ENCODE results near the gene NEURL1B.
"Not testable (repeated sequence)": the region's sequence is repeated elsewhere in the genome, so short reads cannot be mapped to it uniquely, and the experiment has no call there.

NEURL1B gene

DNA sequence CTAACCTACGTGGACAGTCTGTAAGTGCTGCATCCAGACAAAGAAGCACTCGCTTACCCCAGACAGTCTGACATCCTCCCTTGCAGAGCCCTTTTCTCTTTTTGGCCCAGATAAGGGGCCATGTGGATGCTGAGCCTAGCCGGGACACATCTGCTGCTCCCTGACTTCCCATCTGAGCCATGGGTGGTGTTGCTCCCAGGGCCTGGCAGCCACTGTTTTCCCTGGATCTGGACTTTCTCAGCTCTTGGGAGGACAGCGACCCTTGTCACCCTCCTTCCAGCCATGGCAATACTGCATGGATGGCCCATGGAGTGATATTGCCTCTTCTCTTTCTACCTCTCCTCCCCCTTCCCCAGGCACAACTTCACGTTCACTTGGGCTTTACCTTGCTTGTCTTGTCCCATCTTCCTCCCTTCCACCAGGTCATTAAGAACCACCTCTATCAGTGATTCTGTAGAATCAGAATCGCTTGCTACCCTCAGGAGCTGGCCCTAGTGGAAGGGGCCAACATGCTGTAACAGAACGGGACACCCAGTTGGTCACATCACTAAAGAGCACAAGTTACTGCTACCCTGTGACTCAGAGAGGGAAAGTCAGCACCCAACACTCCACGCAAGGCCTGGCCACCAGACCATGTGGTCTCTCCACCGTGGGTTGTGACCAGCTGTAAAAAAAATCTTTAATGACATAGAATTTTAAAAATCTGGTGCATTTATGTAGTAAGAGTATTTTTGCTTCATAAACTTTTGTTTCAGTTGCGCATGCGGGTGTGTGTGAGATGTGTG is 4.4 kb downstream of the NEURL1B start:
- Mint-ChIP-seq H3K27ac (no peak overlapping the region), H3K4me1 (peaks cover 12% of the 10 kb centered on the region), H3K4me3 (no peak overlapping the region), H3K27me3 (peaks cover 47% of the 10 kb centered on the region), H3K9me3 (no peaks in the 10 kb centered on the region), H3K36me3 (no peaks in the 10 kb centered on the region)
- CTCF ChIA-PET, result interaction anchor here (1.0 kb wide), 1 partner anchor 15 kb away, joined by 3 read pairs; no protein-coding TSS in a partner anchor
- no peak for DNase-seq

DNA sequence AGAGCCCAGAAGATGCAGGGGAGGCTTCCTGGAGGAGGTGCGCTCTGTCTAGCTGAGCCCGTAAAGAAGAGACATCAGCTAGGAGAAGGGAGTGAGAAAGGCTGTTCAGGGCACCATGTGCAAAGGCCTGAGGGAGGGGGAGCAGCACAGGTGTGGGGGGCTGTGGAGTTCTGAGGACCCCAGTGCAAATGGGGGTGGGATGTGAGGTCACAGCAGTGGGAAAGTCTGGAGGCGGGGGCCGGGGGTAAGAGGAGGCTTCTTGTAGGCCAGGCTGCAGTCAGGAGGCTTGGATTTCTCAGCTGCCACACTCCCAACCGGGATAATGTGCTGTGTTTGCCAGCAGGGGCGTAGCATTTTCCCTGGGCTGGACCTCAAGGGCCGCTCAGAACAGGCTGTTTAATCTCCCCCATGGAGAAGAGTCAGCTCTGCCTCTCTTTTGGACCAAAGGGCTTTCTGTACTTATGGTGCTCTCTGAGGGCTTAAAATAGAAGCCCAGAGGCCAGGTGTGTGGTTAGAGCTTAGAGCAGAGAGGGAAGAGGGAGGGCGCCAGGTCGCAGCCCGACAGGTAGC is 5.7 kb downstream of the NEURL1B start:
- Mint-ChIP-seq H3K27ac (no peak overlapping the region), H3K27me3 (peaks cover 42% of the 10 kb centered on the region), H3K9me3 (no peaks in the 10 kb centered on the region), H3K36me3 (no peaks in the 10 kb centered on the region), H3K4me1 (peaks cover 7% of the 10 kb centered on the region), H3K4me3 (no peak overlapping the region)
- CTCF ChIA-PET, result no interaction called here
- DNase-seq, result no peak

DNA sequence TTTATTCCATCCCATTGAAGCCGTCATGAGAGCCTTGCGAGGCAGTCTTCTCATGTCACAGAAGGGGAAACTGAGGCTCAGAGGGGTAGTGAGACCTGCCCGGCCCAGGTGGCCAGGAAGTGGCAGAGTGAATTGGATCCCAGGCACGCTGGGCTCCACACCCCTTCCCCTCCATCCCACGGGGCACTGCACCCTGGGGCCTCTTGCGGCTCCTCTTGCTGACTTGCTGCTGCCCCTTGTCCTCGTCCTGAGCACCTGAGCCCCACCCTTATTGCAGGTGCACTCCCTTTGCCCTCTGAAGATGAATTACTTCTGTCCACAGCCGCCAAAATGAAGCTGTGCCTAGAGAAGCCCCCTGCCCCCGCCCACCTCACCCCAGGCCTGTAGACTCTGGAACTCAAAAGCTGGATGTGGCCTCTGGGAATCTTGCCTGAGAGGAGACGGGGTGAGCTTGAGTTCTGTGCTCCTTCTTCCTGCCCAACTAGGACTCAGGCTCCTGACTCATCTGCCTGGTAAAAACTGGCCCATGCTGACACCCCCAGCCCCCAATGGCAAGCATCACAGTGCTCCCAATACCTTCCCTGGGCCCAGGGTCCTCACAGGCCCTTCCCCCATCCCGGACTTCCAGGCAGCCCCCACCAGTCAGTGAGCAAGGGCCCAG is 6.4 kb downstream of the NEURL1B start:
- CTCF ChIA-PET, result no interaction called here
- H3K27ac Mint-ChIP-seq, result no peak overlapping the region
- peaks cover 1% of the 10 kb centered on the region for H3K4me1 Mint-ChIP-seq
- no peak overlapping the region for H3K4me3 Mint-ChIP-seq
- H3K9me3 Mint-ChIP-seq, result no peaks in the 10 kb centered on the region
- peaks cover 39% of the 10 kb centered on the region for H3K27me3 Mint-ChIP-seq
- DNase-seq, result no peak
- no peaks in the 10 kb centered on the region for H3K36me3 Mint-ChIP-seq

DNA sequence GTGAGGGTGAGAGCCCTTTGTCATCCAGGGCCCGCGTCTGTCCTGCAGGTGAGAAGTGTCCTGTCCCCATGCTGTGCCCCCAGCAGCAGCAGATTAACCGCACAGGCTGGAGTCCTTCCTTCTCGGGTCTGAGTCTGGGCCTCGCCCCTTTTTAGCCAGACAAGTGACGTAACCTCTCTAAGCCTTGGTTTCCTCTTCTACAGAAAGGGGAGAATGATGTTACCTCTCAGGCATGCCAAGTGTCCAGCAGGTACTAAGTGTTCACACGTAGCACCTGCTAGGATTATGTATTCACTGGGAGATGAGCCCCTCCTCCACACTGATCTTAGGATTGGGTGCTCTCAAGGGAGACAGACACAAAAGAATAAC is 6.9 kb downstream of the NEURL1B start:
- H3K4me3 Mint-ChIP-seq, result no peak overlapping the region
- H3K4me1 Mint-ChIP-seq, result no peaks in the 10 kb centered on the region
- CTCF ChIA-PET, result no interaction called here
- H3K27me3 Mint-ChIP-seq, result peaks cover 34% of the 10 kb centered on the region
- DNase-seq, result no peak
- no peaks in the 10 kb centered on the region for H3K9me3 Mint-ChIP-seq
- no peaks in the 10 kb centered on the region for H3K36me3 Mint-ChIP-seq
- H3K27ac Mint-ChIP-seq, result no peak overlapping the region

DNA sequence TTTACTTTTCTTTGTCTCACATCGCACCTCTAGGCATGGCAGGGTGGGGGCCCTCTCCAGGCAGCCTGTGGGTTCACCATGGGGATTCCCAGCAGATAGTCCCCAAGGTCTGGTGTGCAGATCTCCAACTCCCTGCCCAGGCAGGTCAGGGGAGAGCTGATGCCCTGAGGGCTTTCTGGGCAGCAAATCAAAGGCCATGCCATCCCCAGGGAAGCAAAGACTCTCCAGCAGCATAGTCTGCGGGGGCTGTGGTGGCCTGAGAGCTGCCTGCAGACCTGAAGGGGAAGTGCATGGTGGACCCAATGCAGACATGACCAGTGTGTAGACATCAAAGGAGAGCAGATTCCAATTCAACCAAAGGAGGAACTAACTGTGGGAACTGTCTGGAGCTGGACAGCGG is 7.7 kb downstream of the NEURL1B start:
- no peaks in the 10 kb centered on the region for H3K4me1 Mint-ChIP-seq
- CTCF ChIA-PET, result no interaction called here
- no peak overlapping the region for H3K4me3 Mint-ChIP-seq
- no peak overlapping the region for H3K27ac Mint-ChIP-seq
- no peaks in the 10 kb centered on the region for H3K36me3 Mint-ChIP-seq
- DNase-seq, result no peak
- H3K9me3 Mint-ChIP-seq, result no peaks in the 10 kb centered on the region
- H3K27me3 Mint-ChIP-seq, result peaks cover 27% of the 10 kb centered on the region

DNA sequence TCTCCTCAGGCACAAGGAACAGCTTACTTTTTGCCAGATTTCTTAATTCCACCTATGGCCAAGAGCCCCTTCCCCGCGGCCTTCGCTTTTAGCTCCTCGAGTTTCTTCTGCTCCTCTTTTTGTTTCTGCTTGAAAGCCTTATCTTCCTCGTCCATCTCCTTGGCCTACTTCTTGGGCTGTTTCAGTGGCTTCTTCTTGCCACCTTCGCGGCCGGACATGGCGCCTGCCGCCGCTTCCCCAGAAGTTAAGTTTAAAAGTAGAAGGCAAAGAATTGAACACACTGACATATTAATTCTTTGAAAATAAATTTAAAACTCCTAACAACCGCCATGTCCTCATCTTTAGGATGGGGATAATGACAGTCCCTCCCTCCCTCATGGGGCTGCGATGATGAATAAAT is 15.4 kb downstream of the NEURL1B start:
- H3K27ac Mint-ChIP-seq, DNase-seq, H3K36me3 Mint-ChIP-seq, H3K4me1 Mint-ChIP-seq, H3K4me3 Mint-ChIP-seq, CTCF ChIA-PET: not testable (repeated sequence)
- Mint-ChIP-seq H3K9me3 (peaks cover 10% of the 10 kb centered on the region), H3K27me3 (peaks cover 18% of the 10 kb centered on the region)

DNA sequence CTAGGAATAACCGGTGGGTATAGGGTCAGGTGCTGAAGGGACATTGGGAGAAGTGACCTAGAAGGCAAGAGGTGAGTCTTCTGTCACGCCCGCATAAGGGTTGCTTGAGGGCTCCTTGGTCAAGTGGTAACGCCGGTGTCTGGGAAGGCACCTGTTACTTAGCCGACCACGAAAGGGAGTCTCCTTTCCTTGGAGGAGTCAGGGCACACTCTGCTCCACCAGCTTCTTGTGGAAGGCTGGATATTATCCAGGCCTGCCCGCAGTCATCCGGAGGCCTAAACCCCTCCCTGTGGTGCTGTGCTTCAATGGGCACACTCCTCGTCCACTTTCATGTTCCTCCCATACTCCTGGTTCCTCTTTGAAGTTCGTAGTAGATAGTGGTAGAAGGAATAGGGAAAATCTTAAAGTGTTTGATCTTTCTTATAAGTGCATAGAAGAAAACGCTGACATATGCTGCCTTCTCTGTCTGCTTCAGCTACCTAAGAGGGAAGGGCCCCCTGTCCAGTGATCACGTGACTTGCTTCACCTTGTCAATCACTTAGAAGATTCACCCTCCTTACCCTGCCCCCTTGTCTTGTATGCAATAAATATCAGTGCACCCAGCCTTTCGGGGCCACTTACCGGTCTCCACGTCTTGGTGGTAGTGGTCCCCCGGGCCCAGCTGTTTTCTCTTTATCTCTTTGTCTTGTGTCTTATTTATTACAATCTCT is 16.6 kb downstream of the NEURL1B start:
- H3K36me3 Mint-ChIP-seq, H3K27ac Mint-ChIP-seq, DNase-seq, H3K4me1 Mint-ChIP-seq, CTCF ChIA-PET, H3K4me3 Mint-ChIP-seq: not testable (repeated sequence)
- Mint-ChIP-seq H3K27me3 (peaks cover 13% of the 10 kb centered on the region), H3K9me3 (peaks cover 10% of the 10 kb centered on the region)

DNA sequence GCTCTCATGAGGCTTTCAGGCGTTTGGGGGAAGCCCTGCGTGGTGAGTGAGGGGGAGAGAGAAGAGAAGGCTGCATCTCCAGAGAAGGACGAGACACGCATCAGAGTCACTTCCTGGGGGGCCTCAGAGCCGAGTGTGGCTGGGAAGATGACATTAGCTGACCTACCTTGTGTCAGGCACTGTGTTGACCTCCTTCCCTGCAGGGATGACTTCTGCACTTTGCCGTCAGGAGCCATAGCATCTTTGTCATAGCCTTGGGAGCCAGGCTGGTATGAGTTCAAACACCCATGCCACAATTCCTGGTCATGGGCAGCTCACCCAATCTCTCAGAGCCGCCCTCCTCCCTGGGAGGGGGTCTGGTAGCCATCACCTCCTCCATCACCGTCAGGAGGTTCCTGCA is 17.3 kb downstream of the NEURL1B start:
- Mint-ChIP-seq H3K4me3 (no peak overlapping the region), H3K4me1 (no peaks in the 10 kb centered on the region), H3K27ac (no peak overlapping the region), H3K27me3 (peaks cover 13% of the 10 kb centered on the region), H3K9me3 (peaks cover 10% of the 10 kb centered on the region), H3K36me3 (no peaks in the 10 kb centered on the region)
- no peak for DNase-seq
- CTCF ChIA-PET, result no interaction called here

DNA sequence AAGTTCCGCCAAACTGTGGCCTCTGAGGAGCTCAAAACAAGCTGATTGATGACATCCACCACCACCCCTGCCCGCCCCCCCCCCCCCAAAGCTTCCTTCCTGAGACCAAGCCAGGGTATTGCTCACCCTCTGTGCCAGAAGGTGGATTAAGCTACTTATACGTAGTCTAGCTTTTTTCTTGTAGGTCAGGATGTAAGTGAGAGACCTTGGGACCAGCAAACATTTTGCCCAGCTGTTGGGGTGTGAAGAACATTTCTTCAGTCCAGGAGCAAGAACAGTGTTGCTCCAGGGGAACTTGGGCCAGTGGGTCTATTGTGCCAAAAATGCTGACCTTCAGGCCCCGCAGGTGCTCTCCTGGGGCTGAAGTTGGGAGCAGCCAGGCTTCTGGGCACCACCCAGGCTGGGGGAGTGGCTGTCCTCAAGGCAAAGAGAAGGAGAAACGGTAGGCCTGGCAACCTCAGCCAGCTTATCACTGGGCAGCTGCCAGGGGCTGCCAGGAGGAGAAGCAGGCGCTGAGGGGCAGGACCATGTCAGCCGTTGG is 18.0 kb downstream of the NEURL1B start:
- H3K4me3 Mint-ChIP-seq, result no peak overlapping the region
- no peaks in the 10 kb centered on the region for H3K36me3 Mint-ChIP-seq
- H3K4me1 Mint-ChIP-seq, result no peaks in the 10 kb centered on the region
- peaks cover 10% of the 10 kb centered on the region for H3K9me3 Mint-ChIP-seq
- peaks cover 16% of the 10 kb centered on the region for H3K27me3 Mint-ChIP-seq
- DNase-seq, result no peak
- CTCF ChIA-PET, result interaction anchor here (0.9 kb wide), 1 partner anchor 212 kb away, joined by 3 read pairs; no protein-coding TSS in a partner anchor
- H3K27ac Mint-ChIP-seq, result no peak overlapping the region

DNA sequence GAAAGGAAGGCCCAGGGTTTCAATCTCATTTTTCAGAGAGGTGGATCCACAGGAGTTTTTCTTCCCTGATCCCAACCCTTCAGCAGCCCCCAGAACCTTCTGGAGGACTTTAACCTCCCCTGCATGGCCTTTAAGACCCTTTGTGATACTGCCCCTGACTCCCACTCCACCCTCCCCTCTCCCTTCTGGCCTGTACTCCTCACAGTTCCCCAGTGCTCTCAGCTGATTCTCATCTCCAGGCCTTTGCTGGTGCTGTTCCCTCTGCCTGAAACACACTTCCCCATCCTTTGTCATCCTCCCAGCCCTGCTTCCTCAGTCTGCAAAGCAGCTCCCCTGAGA is 18.5 kb downstream of the NEURL1B start:
- H3K4me1 Mint-ChIP-seq, result no peaks in the 10 kb centered on the region
- H3K36me3 Mint-ChIP-seq, result no peaks in the 10 kb centered on the region
- H3K4me3 Mint-ChIP-seq, result no peak overlapping the region
- H3K27me3 Mint-ChIP-seq, result peaks cover 16% of the 10 kb centered on the region
- CTCF ChIA-PET, result interaction anchor here (0.9 kb wide), 1 partner anchor 212 kb away, joined by 3 read pairs; no protein-coding TSS in a partner anchor
- DNase-seq, result no peak
- H3K27ac Mint-ChIP-seq, result no peak overlapping the region
- H3K9me3 Mint-ChIP-seq, result peaks cover 10% of the 10 kb centered on the region

DNA sequence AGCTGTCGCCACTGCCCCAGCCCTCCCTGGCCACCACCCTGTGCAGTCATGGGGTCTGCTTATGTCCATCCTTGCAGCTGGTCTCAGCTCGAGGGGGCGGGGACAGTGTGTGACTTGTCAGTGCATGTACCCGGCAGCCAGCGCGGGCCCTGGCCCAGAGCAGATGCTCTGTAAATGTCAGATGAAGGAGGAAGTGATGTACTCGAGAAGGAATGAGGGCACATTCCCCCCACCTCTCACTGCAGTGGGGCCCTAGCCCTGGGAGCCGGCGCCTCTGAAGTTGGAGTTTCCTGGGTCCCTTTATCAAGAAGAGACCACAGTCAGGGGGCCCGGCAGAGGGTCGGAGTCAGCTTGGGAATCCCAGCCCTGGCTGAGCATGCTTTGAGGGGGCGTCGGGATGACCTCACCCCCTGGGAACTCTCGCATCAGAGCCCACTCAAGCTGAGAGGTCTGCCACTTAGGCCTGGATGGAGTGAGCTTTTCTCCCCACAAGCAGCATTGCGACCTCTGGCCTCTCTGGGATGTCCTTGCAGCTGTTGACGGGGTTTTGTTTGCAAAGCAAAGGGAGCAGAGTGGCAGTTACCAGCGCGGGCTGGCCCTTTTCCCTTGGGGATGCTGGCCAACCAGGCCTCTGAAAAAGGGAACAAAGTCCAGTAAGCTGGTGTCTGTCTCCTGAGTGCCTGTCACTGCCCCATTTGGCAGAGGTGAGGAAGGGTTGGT is 19.0 kb downstream of the NEURL1B start:
- no peak overlapping the region for H3K4me3 Mint-ChIP-seq
- no peak overlapping the region for H3K27ac Mint-ChIP-seq
- peaks cover 12% of the 10 kb centered on the region for H3K27me3 Mint-ChIP-seq
- no peaks in the 10 kb centered on the region for H3K36me3 Mint-ChIP-seq
- peaks cover 10% of the 10 kb centered on the region for H3K9me3 Mint-ChIP-seq
- CTCF ChIA-PET, result interaction anchor here (0.8 to 0.9 kb wide), 2 partner anchors 15 to 213 kb away, joined by 3 read pairs; no protein-coding TSS in a partner anchor
- DNase-seq, result no peak
- H3K4me1 Mint-ChIP-seq, result no peaks in the 10 kb centered on the region

DNA sequence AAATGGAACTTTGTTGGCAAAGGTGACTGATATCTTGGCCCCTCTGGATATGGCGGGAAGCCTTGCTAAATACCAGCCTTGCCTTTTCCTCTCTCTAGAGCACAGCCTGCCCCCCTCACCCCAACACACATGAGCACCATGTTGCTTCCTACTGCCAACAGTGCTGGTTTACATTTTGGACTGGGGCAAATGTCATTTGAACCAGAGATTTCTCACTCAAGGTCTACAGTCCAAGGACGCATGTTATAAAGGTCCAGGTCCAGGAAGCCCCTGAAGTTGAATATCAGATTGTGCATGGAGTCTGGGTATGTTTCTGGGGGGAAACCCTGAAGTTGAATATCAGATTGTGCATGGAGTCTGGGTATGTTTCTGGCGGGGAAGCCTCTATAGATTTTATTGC is 19.9 kb downstream of the NEURL1B start:
- H3K36me3 Mint-ChIP-seq, result no peaks in the 10 kb centered on the region
- H3K27me3 Mint-ChIP-seq, result peaks cover 6% of the 10 kb centered on the region
- no peak overlapping the region for H3K27ac Mint-ChIP-seq
- no peaks in the 10 kb centered on the region for H3K4me1 Mint-ChIP-seq
- H3K9me3 Mint-ChIP-seq, result peaks cover 2% of the 10 kb centered on the region
- DNase-seq, result no peak
- H3K4me3 Mint-ChIP-seq, result no peak overlapping the region
- CTCF ChIA-PET, result interaction anchor here (0.8 to 1.3 kb wide), 2 partner anchors 16 to 18 kb away, joined by 3 read pairs; no protein-coding TSS in a partner anchor

DNA sequence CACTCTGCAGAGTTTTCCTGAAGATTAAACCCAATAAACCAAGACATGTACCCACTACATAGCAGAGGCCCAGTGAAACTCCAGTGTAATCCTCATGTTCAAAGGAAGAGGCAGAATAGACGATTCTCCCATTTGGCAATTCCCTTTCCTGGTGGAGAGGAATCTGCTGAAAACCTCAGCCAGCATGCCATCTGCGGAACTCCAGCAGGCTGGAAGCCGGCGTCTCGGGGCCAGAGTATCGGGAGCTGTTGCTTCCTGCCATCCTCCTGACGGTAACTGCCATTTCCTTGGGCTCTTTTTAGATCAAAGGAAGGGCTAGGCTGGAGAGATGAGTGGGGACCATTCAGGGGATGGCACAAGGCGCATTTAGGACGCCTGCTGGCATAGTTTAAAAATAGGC is 20.5 kb downstream of the NEURL1B start:
- Mint-ChIP-seq H3K4me3 (no peak overlapping the region), H3K27ac (no peak overlapping the region), H3K9me3 (no peaks in the 10 kb centered on the region), H3K4me1 (no peaks in the 10 kb centered on the region), H3K27me3 (peaks cover 6% of the 10 kb centered on the region), H3K36me3 (no peaks in the 10 kb centered on the region)
- CTCF ChIA-PET, result interaction anchor here (1.3 kb wide), 1 partner anchor 19 kb away, joined by 3 read pairs; no protein-coding TSS in a partner anchor
- no peak for DNase-seq

DNA sequence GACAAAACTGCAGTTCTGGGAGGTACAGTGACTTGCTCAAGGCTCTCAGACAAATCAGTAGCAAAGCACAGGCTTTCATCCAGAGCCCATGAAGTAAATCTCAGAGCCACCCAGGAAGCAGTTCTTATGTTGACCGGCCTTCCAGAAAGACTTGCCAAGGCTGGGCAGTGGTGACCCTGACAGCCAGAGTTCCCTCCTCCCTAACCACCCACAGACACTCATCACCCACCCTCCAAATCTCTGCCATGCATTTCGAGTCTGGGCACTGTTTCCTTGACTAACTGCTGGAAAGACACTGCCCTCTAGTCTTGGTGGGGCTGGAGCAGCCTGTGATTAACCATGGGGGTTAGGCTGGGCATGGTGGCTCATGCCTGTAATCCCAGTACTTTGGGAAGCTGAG is 21.5 kb downstream of the NEURL1B start:
- H3K27me3 Mint-ChIP-seq, result peaks cover 6% of the 10 kb centered on the region
- DNase-seq, result no peak
- no peaks in the 10 kb centered on the region for H3K4me1 Mint-ChIP-seq
- H3K9me3 Mint-ChIP-seq, result no peaks in the 10 kb centered on the region
- H3K36me3 Mint-ChIP-seq, result no peaks in the 10 kb centered on the region
- CTCF ChIA-PET, result no interaction called here
- no peak overlapping the region for H3K27ac Mint-ChIP-seq
- no peak overlapping the region for H3K4me3 Mint-ChIP-seq
